ENCODE results near the gene SYNE2. TPM values are rescaled to one million over a fixed set of nuclear protein-coding genes. Genes with fewer than 3 reads are reported as not detected.

SYNE2 gene
- total RNA-seq, 4 donors from 2014 or later: 65.8 to 174 (median 126) TPM

DNA sequence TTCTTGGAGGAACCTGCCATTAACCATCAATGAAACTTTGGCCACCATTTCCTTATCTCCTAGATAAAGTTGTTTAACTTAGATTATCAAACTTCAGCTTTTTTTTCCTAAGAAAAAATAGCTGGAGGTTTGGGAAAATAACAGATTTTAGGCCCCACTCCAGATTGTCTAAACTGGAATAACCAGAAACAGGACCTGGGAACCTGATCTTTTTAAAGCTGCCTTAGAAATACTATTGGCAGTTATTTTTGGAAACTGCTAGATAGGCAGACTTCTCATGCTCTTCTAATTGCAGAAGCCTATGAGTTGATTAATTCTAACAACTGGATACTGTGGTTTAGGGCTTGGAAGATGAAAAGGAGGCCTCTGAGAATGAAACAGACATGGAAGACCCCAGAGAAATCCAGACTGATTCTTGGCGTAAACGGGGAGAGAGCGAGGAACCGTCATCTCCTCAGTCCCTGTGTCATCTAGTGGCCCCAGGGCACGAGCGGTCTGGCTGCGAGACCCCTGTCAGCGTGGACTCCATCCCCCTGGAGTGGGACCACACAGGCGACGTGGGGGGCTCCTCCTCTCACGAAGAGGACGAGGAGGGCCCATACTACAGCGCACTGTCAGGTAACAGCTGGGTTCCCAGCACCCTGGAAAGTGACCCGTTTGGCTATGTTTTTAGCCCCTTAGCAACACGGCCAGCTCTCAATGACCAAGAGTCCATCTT, 361.2 kb downstream of the SYNE2 start:
- Histone ChIP-seq H3K9me3 (no peaks in the 10 kb centered on the region), H3K27me3 (no peaks in the 10 kb centered on the region), H3K4me1 (peaks cover 0 to 12% (median 0%) of the 10 kb centered on the region in 3 donors), H3K27ac (no peak overlapping the region), H3K36me3 (peaks cover 3 to 100% of the 10 kb centered on the region in 2 donors), H3K4me3 (no peak overlapping the region)
- 94% methylated on average over 11 of the region's 15 CpGs; no CpG with 5 or more reads in 1 of the 2 donors for WGBS, 2 donors (ENCODE audit: low coverage in 1 of 2)
- ATAC-seq: no peak
- TF ChIP-seq POLR2A (IDR thresholded peaks at IDR 0.05) (no peak), POLR2AphosphoS5 (IDR thresholded peaks at IDR 0.05) (no peak), EP300 (IDR thresholded peaks at IDR 0.05) (no peak), CTCF (IDR thresholded peaks at IDR 0.05) (no peak)

GRCh38 chr14:64215274-64215673, 362.5 kb downstream of the SYNE2 start:
- Histone ChIP-seq H3K27ac (no peak overlapping the region), H3K4me3 (no peak overlapping the region), H3K27me3 (no peaks in the 10 kb centered on the region), H3K4me1 (no peaks in the 10 kb centered on the region), H3K9me3 (no peaks in the 10 kb centered on the region), H3K36me3 (peaks cover 3 to 100% of the 10 kb centered on the region in 2 donors)
- WGBS, 2 donors (ENCODE audit: low coverage in 1 of 2): 95% methylated on average over 3 to 10 of the region's 10 CpGs
- no peak for ATAC-seq
- TF ChIP-seq POLR2A (IDR thresholded peaks at IDR 0.05) (no peak), EP300 (IDR thresholded peaks at IDR 0.05) (no peak), CTCF (IDR thresholded peaks at IDR 0.05) (no peak), POLR2AphosphoS5 (IDR thresholded peaks at IDR 0.05) (no peak)

GRCh38 chr14:64215978-64216377, 363.2 kb downstream of the SYNE2 start:
- Histone ChIP-seq H3K36me3 (peaks cover 3 to 100% of the 10 kb centered on the region in 2 donors), H3K27ac (no peak overlapping the region), H3K9me3 (no peaks in the 10 kb centered on the region), H3K4me1 (no peaks in the 10 kb centered on the region), H3K4me3 (no peak overlapping the region), H3K27me3 (no peaks in the 10 kb centered on the region)
- 95 to 97% methylated on average over 9 to 13 of the region's 13 CpGs for WGBS, 2 donors (ENCODE audit: low coverage in 1 of 2)
- no peak for ATAC-seq
- TF ChIP-seq POLR2AphosphoS5 (IDR thresholded peaks at IDR 0.05) (no peak), POLR2A (IDR thresholded peaks at IDR 0.05) (no peak), CTCF (IDR thresholded peaks at IDR 0.05) (no peak), EP300 (IDR thresholded peaks at IDR 0.05) (no peak)

DNA sequence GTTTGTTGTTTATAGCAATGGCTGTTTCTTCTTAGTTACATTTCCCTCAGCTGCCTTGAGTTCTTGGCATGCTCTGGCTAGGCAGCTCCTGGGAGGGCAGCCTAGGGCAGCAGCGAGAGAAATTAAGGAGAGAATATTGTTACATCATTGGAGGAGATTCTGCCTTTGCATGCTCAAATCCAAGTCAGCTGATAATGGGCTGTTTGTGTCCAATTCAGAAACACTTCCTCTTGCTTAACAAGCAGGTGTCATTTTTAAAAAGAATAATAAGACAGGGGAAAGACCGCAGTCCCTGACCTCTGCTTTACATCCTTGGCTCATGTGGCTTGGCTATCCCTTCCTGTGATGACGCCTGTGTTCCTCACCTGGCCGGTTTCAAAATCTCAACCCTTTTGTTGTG, 364.5 kb downstream of the SYNE2 start:
- TF ChIP-seq CTCF (IDR thresholded peaks at IDR 0.05): no peak
- no peak for TF ChIP-seq EP300 (IDR thresholded peaks at IDR 0.05)
- no peak for TF ChIP-seq POLR2A (IDR thresholded peaks at IDR 0.05)
- no peak overlapping the region for H3K27ac ChIP-seq
- ATAC-seq: no peak
- H3K4me1 ChIP-seq: no peaks in the 10 kb centered on the region
- no peaks in the 10 kb centered on the region for H3K27me3 ChIP-seq
- 72 to 78% methylated on average over 3 to 4 of the region's 4 CpGs for WGBS, 2 donors (ENCODE audit: low coverage in 1 of 2)
- no peaks in the 10 kb centered on the region for H3K9me3 ChIP-seq
- no peak overlapping the region for H3K4me3 ChIP-seq
- H3K36me3 ChIP-seq: peaks cover 3 to 100% of the 10 kb centered on the region in 2 donors

DNA sequence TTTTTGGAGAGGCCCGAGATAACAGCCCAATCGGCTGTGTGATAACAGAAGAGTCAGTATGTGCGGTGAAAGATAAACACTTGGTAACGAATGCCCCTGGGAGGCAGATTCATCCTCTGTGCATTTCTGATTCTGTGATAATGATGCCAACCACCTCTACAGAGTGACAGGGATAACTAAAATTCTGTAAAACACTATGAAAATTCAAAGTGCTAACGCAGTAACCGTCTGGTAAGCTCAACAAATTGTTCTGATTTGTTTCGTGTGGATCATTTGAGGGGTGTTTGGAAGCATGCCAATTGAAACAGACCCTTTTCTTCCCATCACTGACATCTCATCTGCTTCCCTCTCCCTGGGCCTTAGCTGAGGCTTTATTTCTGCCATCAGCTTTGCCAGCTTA, 365.0 kb downstream of the SYNE2 start:
- no peaks in the 10 kb centered on the region for H3K27me3 ChIP-seq
- H3K27ac ChIP-seq: no peak overlapping the region
- peaks cover 3 to 100% of the 10 kb centered on the region in 2 donors for H3K36me3 ChIP-seq
- no peak overlapping the region for H3K4me3 ChIP-seq
- TF ChIP-seq EP300 (IDR thresholded peaks at IDR 0.05) (no peak), POLR2AphosphoS5 (IDR thresholded peaks at IDR 0.05) (no peak), POLR2A (IDR thresholded peaks at IDR 0.05) (no peak), CTCF (IDR thresholded peaks at IDR 0.05) (no peak)
- H3K4me1 ChIP-seq: no peaks in the 10 kb centered on the region
- ATAC-seq: no peak
- 77 to 82% methylated on average over 7 of the region's 7 CpGs for WGBS, 2 donors (ENCODE audit: low coverage in 1 of 2)
- no peaks in the 10 kb centered on the region for H3K9me3 ChIP-seq

Data from gastroesophageal sphincter (tissue), 4 donors.